NCI-H2107 treated with DMSO at 0.1 percent for 48 hours (cell line): Measurements from ENCODE around the gene RFX5.
A peak's percentile ranks its signal among the peaks of the same experiment; 100 is the strongest.
"Not testable (repeated sequence)": the region's sequence is repeated elsewhere in the genome, so short reads cannot be mapped to it uniquely, and the experiment has no call there.

ENCODE experiments used
- DNase-seq: peaks from one replicate; lab custom pipeline; 2025; ENCODE audit not compliant: unreplicated experiment; lab: John Stamatoyannopoulos, UW

Gene RFX5

GRCh38 chr1:151346769-151347522 is at the start of gene RFX5:
TSS of gene RFX5 (minus strand) at chr1:151347252. CDS start at chr1:151346320, 932 bp downstream.
- peak; percentile 98 for DNase-seq

DNA sequence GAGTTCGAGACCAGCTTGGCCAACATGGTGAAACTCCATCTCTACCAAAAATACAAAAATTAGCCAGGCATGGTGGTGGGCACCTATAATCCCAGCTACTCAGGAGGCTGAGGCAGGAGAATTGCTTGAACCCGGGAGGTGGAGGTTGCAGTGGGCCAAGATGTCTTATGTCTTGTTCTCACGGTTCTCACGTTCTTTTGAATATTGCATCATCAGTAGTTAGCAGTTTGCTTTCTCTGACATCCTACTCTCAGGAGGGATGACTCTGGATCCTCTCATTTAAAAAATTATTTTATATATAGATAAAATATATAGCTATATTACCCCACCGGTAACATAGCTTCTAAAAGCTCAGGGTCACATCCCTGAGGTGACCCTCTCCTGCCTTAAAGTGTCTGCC is 49.2 kb upstream of the RFX5 start:
- DNase-seq = not testable (repeated sequence)

- no peak for DNase-seq
Measured at GRCh38 chr1:151393583-151393982, 46.5 kb upstream of the RFX5 start.

- no peak for DNase-seq
Measured at GRCh38 chr1:151391079-151391563, 44.1 kb upstream of the RFX5 start.

GRCh38 chr1:151390221-151391078 is 43.4 kb upstream of the RFX5 start:
- DNase-seq = not testable (repeated sequence)

GRCh38 chr1:151386002-151386401 is 39.0 kb upstream of the RFX5 start:
- DNase-seq = no peak

DNA sequence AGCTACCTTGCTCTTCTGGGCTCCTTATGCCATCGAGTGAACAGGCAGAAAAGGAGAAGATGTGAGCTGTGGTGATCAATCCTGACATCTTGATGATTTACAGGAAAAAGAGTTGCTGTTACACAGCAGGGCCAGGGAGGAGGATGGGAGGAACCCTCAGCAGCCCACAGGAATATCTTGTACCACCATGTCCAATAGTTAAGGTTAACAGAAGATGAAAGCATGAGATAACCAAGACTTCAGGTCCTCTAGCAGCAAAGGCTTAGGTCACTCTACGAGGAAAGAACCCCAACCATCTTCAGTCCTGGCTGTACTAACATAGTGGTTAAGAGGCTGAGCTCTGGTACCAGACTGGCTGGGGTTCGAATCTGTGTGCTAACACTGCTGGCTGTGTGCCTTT is 37.5 kb upstream of the RFX5 start:
- DNase-seq = no peak

DNA sequence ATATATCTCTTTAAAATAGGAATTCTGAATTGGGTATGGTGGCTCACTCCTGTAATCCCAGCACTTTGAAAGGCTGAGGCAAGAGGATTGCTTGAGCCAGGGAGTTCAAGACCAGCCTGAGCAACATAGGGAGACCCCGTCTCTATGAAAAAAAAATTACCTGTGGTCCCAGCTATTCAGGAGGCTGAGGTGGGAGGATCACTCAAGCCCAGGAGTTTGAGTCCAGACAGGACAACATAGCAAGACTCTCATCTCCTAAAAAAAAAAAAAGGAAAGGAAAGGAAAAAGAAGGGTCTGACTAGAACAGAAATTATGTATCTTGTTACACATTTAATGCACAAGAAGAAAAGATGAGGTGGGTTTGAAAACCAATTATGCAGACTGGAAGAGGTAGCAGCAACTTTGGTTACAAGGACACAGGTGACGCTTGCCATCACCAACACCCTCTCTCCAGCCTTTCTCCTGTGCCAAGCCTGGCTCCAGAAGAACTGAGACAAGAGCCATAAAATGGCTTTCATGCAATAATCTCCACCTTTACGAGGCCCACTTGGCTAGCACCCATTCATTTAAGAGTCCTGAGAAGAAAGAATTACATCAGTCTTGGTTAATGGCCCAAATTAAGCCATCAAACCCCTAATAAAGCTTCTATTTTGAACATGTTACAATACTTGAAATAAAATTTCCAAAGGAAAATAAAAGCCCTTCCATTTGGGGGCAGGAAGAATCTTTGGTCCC is 30.3 kb upstream of the RFX5 start:
- no peak for DNase-seq

- no peak for DNase-seq
Measured at GRCh38 chr1:151373196-151373595, 26.1 kb upstream of the RFX5 start.

GRCh38 chr1:151372058-151372934 is 25.2 kb upstream of the RFX5 start, which contains the start of gene SELENBP1:
TSS of gene SELENBP1 (minus strand) at chr1:151372705. CDS start at chr1:151372641, 64 bp downstream.
- DNase-seq = peak; percentile 52

DNA sequence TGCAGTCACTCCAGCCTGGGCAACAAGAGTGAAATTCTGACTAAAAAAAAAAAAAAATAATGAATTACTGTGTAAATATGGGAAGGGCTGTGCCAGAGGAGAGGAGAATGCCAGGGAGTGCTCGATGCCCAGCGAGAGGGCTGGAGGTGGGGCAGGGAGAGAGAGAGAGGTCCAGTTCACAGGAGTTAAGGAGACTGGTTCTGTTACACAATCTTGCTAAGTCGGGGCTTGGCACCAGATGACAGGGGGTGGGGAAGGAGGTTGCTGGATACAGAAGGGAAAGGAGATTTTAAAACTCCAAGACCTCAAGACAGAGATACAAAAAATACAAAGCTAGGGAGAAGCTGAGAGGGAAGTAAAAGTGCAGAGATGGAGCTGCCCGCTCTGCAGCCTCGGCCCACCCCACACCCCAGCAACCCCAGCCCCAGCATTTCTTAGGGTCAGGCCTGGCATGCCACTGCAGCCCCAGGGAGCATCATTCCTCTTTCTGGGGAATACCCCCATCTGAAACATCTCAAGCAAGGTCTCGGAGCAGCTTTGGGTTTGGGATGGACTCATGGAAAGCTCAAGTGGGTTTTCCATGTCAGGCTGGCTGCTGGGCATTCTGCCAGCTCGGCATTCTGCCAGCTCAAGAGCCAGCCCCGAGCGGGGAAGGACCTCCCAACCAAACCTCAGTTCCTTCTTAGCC is 24.5 kb upstream of the RFX5 start:
- peak; percentile 27 for DNase-seq

GRCh38 chr1:151370211-151370911 is 23.3 kb upstream of the RFX5 start:
- DNase-seq = peak; percentile 16

DNA sequence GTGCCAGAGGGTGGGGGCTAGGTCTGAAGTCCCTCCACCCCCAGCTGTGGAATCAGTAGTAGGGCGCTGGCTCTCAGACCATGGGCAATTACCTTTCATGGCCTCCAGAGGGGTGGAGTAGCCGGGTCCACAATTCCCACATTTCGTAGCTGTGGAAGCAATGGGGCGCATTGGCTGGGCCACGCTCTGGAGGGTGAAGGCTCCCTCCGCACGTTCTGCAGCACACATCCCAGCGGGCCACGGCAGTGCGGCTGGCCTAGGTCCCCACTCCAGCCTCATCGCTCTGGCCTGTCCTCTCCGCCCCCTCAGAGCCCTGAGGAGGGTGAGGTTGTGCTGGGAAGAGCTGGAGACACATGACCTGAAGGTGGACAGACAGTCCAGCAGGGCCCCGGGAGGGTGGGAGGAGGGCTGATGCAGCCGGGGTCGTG is 22.6 kb upstream of the RFX5 start:
- no peak for DNase-seq

DNA sequence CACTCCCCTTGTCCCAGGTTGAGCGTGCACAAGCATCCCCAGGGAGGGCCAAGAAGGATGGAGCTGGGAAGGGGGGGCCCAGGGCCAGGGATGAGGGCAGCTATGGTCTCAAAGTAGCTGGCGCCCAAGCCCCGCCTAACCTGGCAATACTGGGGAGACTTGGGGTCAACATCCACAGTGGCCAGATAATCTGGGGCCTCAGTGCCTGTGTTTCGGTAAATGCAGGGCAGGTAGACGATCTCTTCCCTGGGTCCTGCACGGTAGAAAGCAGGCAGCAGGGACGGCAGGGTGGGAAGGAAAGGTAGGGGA is 22.2 kb upstream of the RFX5 start:
- no peak for DNase-seq

GRCh38 chr1:151368393-151369301 is 21.6 kb upstream of the RFX5 start:
- DNase-seq = peak; percentile 48

- DNase-seq = no peak
Measured at GRCh38 chr1:151367658-151368392, 20.8 kb upstream of the RFX5 start.

DNA sequence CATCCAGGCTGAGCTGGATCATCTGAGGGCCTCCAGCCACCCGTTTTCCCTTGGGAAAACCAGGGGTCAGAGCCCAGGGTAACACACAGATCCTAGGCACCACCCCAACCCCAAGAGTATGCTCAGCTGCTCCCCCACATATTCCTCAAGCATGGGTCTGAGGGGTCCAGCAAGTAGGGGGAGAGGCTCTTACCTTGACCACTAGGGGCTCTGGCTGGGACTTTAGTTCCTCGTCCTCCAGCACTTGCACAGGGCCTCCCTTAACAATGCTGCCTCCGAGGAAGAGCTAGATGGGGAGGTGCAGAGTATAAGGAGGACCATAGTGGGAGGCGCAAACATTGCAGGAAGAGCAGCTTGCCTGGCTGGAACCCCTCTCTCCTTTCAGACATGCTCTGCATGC is 17.9 kb upstream of the RFX5 start:
- DNase-seq = no peak
